Ecto neural progenitor cell (in vitro differentiated cells): Measurements from ENCODE around the gene SIAH2.
A peak's percentile ranks its signal among the peaks of the same experiment; 100 is the strongest.

Experiments used
- DNase-seq: peaks from one replicate; pipeline ENCODE4 v3.0.0-alpha.2; 2018; ENCODE audit warnings: low spot score

Gene SIAH2

DNA sequence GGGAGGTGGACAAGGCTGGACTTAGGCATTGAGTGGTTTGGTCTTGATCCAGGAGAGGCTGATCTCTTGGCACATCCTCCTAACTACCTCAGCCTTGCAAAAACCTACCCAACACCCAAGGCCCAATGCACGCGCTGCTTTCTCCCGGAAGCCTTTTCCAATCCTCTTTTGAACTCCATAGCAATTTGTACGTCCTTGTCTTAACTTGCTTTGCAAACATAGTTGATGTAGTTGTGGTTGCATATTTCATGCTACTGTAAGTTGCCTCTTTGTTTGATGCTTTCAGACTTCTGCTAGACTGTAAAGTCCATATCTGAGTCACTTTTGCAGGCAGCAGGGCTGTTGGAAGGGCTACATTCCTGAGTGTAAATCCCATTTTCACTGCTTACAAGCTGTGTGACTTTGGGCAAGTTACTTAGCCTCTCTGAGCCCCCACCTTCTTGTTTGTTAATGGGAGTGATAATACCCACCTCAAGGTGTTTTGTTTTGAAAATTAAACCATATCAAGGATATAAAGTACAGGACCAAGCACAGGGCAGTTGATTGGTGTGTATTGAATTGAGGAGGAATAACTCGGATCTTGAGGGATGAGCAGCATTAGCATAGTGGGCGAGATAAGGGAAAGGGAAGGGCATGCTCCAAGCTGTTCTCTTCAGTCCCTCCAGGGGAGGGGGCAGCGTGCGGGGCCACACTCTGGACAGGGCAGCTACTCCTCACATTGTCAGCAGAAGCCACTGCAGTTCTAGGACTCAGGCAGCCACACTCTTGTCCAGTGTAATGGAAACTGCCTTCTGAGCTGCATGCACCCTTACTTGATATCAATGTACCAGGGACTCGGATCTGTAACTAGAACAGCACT, 28.8 kb downstream of the SIAH2 start:
- DNase-seq = no peak

GRCh38 chr3:150733373-150733935, 29.5 kb downstream of the SIAH2 start:
- no peak for DNase-seq

DNA sequence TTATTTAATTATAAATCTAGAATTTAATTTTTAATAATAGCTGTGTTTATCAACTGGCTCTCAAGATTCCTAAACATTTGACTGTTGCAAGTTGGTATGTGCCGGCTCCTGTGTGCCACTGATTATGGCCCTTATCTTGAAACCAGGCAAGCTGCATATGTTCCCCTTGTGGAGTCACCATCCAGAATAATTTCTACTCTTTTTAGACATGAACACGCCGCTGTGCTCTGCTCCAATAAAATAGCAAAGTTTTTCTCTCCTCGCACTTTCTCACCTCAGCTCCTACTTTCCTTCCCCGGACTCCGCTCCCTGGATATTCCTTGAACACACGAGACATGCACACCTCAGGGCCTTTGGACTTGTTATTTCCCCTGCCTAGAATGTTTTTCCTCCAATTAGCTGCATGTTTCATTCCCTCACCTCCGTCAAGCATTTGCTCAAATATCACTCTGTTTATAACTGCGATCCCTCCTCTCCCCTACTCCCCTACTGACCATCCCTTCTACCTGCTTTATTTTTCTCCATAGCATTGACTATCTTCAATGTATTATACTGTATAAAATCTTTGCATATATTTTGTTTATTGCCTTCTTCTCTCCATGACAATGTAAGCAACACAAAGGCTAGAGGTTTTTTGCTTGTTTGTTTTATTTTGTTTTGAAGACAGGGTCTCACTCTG, 33.1 kb downstream of the SIAH2 start:
- DNase-seq = peak; percentile 17

- peak; percentile 33 for DNase-seq
These were observed 35.1 kb downstream of the SIAH2 start for GRCh38 chr3:150727653-150728502.

DNA sequence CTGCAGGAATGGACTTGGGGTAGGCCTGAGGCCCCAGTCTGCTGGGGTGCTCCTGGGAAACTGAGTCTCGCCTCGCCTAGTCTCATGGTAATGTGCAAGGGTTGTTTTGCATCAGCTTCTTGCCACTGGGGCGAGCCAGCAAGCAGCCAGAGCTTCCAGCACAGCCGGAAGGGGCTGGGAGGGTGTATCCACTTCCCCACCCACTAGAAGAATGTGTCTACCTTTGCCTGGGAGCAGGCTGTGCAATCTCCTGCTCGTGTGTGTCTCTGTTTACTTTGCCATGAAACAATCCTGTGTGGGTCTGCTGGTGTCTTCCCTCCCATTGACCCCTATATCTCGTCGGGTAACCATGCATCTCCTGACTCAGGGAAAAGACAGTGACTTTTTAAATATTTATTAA, 37.4 kb downstream of the SIAH2 start:
- peak; percentile 23 for DNase-seq

- DNase-seq = peak; percentile 26
These were observed 39.0 kb downstream of the SIAH2 start for GRCh38 chr3:150723946-150724345.

GRCh38 chr3:150722267-150722666, 40.7 kb downstream of the SIAH2 start:
- DNase-seq = no peak

DNA sequence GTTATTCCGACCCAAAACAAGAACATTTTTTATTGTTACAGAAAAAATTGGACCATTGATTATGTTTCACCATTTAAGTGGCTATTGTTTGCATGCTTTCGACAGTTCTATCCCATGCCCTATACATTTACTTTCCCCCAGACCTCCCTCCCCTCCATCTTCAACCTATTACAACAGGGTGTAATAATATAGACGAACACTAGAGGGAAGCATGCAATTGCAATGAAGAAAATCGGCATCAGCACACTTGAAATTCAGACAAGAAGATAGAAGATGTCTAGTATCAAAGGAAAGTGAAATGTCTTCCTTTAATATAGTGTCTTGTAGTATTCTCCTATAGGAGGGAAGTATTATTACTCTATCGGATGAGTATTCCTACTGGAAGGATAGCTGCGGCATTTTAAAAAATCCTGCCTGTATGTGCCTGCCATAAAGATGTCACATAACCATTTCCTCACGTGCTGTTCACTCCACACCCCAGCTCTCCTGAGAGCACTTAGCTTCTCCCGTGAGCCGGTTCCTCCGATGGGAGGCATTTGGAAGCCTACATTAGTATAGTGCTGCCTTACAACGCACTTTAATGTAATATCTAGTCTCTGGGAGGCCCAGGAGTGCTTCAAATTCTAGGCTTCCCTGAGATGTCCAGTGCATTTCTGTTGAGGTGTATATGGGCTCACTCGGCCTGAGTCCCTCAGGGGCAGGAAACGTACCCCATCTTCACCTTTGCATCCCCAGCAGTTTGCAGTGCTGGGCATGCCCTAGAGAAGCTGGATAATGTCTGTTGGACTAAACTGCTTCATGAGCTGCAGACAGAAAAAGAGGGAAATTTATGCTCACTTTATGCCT, 41.5 kb downstream of the SIAH2 start:
- no peak for DNase-seq

GRCh38 chr3:150720444-150720843, 42.5 kb downstream of the SIAH2 start:
- DNase-seq = no peak

DNA sequence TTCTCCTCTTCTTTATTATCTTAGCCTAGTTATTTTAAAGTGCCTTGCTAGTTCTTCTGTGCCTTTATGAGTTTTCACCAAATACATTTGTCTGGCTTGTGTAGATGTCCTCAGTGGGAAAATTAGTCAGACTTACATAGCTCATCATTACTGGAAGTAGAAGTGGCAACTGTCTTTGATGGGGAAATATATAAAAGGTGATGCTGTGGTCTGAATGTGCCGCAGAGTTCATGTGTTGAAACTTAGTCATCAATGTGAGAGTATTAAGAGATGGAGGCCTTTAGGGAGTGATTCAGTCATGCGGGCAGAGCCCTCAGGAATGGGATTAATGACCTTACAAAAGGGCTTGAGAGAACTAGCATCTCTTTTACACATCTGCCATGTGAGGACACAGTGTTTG, 52.9 kb downstream of the SIAH2 start:
- no peak for DNase-seq

DNA sequence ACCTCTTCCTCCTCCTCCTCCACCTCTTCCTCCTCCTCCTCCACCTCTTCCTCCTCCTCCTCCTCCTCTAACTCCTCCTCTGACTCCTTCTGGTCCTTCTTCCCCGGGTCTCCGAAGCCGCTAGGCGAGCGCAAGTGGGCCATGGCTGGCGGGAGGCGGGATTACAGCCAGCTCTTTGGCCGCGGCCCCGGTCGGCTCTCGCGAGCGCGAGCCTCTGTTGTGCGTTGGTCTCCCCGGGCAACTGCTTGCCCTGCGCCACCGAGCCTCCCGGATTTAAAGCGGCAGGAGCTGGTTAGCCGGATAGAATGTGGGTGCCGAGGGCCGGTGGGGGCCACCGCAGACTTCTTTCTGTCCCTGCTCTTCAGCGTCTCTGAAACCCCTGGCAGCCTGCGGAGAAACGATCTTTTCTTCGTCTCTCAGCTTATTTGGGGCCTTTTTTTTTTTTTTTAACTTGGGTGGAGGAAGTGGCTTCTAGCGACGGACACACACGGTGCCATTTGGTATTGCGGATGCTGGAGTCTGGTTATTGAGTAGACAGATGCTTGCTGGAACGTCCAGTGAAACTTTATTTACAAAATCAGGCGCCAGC, 59.1 kb downstream of the SIAH2 start, which contains the start of gene ERICH6:
Gene ERICH6 (minus strand): TSS at position 165 of the 589 bp plus-strand sequence. CDS start 22 bp downstream, at position 143.
- peak; percentile 95 for DNase-seq

GRCh38 chr3:150703299-150703755, 59.6 kb downstream of the SIAH2 start:
- no peak for DNase-seq

DNA sequence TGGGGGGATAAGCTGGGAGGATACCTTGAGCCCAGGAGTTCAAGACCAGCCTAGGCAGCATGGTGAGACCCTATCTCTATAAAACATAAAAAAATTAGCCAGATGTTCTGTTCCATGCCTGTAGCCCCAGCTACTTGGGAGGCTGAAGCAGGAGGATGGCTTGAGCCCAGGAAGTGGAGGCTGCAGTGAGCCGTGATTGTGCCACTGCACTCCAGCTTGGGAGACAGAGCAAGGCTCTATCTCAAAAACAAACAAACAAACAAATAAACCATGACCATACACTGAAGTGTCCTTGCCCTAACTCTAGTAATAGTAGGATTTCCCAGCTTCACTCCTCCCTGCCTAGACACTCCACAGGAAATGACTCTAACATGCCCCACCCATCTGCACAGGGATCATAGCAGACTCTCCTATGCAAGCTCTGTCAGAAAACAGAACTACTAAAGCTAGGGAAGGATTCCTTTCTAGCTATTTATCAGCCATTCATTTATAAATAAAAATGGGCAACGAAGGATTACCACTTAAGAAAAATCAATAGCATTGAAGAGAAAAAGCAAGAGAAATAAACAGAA, 63.8 kb downstream of the SIAH2 start:
- DNase-seq = no peak

DNA sequence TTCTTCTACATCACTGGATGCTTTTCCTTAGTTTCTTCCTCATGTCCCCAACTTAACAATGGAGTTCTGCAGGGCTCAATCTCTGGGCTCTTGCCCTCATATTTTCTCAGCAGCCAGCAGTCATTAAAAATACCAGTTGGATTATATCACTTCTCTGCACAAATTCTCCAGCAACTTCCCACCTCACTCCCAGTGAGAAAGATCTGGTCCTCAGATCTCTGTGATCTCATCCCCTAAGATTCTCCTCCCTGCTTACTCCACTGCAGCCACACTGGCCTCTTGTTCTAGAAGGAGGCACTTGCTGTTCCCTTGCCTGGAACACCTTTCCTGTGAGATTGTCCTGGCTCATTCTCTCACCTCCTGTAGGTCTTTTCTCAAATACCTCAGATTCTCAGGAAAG, 65.3 kb downstream of the SIAH2 start:
- no peak for DNase-seq

GRCh38 chr3:150691414-150692040, 71.4 kb downstream of the SIAH2 start:
- DNase-seq = no peak
